PC-9 (cell line): Measurements from ENCODE around the gene SRSF4. TPM values are rescaled to one million over a fixed set of nuclear protein-coding genes. Genes with fewer than 3 reads are reported as not detected.

Experiments
- BruUV-seq: library from RNA; stranded (reverse); fragments of 400-500 nt; replicated peaks from 2 replicates; lab custom pipeline; 2021; lab: Mats Ljungman, UMichigan
- CTCF ChIA-PET: fragments of 300-600 bp; sonication (Branson Sonifier 250); formaldehyde crosslinking; loops from one replicate; lab custom pipeline; 2022; ENCODE audit warnings: antibody characterized with exemption; lab: Charles Lee
- POLR2A ChIA-PET: fragments of 300-600 bp; sonication (Branson Sonifier 250); formaldehyde crosslinking; loops from one replicate; lab custom pipeline; 2022; ENCODE audit warnings: antibody characterized with exemption; ENCODE audit not compliant: unreplicated experiment; lab: Charles Lee
- DNase-seq, 2 experiments: peaks; one replicate each; pipeline versions ENCODE4 v3.0.0 to v3.0.0-alpha.2; 2015 to 2022; ENCODE audit warnings: mixed read lengths in 1 of 2
- H2AFZ ChIP-seq: fragments of 200-600 bp; sonication (generic); 2 replicates; pipeline ENCODE4 v1.8.1; 2017; ENCODE audit warnings: antibody characterized with exemption
- H3F3A ChIP-seq: fragments of 200-600 bp; sonication (generic); 2 replicates; pipeline ENCODE4 v1.8.1; 2017; ENCODE audit warnings: antibody characterized with exemption, mild to moderate bottlenecking, low read depth; ENCODE audit not compliant: insufficient read depth
- H3K27ac ChIP-seq: fragments of 200-600 bp; sonication (generic); 2 replicates; pipeline ENCODE4 v1.6.1; 2016; ENCODE audit warnings: mixed run types
- H3K27me3 ChIP-seq: fragments of 200-600 bp; sonication (generic); 2 replicates; pipeline ENCODE4 v1.6.1; 2016; ENCODE audit warnings: low read depth, mixed run types; ENCODE audit not compliant: insufficient read depth
- H3K36me3 ChIP-seq: fragments of 200-600 bp; sonication (generic); 2 replicates; pipeline ENCODE4 v1.6.1; 2016; ENCODE audit warnings: low read depth, mixed run types
- H3K4me1 ChIP-seq: fragments of 200-600 bp; sonication (generic); replicated peaks from 2 replicates; pipeline ENCODE4 v1.6.1; 2016; ENCODE audit warnings: mixed run types; ENCODE audit not compliant: insufficient read depth
- H3K4me2 ChIP-seq: fragments of 200-600 bp; sonication (generic); 2 replicates; pipeline ENCODE4 v1.6.1; 2017; ENCODE audit warnings: mixed run types
- H3K4me3 ChIP-seq: fragments of 200-600 bp; sonication (generic); 2 replicates; pipeline ENCODE4 v1.6.1; 2016; ENCODE audit warnings: mixed run types
- H3K79me2 ChIP-seq: fragments of 200-600 bp; sonication (generic); 2 replicates; pipeline ENCODE4 v1.6.1; 2017; ENCODE audit warnings: low read depth, mixed run types
- H3K9me2 ChIP-seq: fragments of 200-600 bp; sonication (generic); 2 replicates; pipeline ENCODE4 v1.8.1; 2017; ENCODE audit warnings: mild to moderate bottlenecking; ENCODE audit not compliant: insufficient read depth
- H3K9me3 ChIP-seq: fragments of 200-600 bp; sonication (generic); 2 replicates; pipeline ENCODE4 v1.8.1; 2016; ENCODE audit warnings: low read depth; ENCODE audit not compliant: insufficient read depth
- H4K20me1 ChIP-seq: fragments of 200-600 bp; sonication (generic); 2 replicates; pipeline ENCODE4 v1.8.1; 2017; ENCODE audit not compliant: insufficient read depth
- EZH2 ChIP-seq: fragments of 200-600 bp; sonication (generic); IDR thresholded peaks from 2 replicates; pipeline ENCODE4 v1.8.0; 2017; ENCODE audit warnings: antibody characterized with exemption, low read depth
- intact Hi-C: fragments of 100-400 bp; cut with micrococcal nuclease; formaldehyde crosslinking; loops from one replicate; pipeline ENCODE4 v1.10.0; 2022; ENCODE audit not compliant: unreplicated experiment
- total RNA-seq: library from RNA; stranded (reverse); gene quantifications from 2 replicates; pipeline ENCODE4 v1.2.3, GENCODE V29; 2021
- TF ChIP-seq, protein P1 (sequence below): fragments of 200-600 bp; sonication (generic); conservative IDR thresholded peaks from 2 replicates; pipeline ENCODE4 v1.6.1; 2017; ENCODE audit warnings: mixed run types, antibody characterized with exemption, mild to moderate bottlenecking, moderate library complexity

The SRSF4 gene
- total RNA-seq, 1 experiment from 2014 or later: 87.6 TPM

DNA sequence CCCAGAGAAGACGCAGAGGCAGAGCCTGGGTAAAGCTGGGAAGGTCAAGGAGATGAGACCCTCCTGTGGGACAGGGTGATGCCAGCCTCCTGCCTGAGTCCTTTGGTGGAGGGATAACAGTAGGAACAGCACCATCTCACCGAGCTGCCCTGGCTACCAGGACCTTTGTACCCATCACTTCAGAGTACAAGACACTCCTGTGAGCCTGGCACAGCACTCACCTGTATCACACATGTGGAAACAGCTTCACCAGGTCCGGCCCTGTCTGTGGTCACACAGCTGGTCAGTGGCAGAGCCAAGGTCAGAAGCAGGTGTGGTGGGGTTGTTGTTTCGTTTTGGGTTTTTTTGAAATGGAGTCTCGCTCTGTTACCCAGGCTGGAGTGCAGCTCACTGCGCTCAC, 53.0 kb downstream of the SRSF4 start:
- H3K36me3 ChIP-seq: no peaks in the 10 kb centered on the region
- no peaks in the 10 kb centered on the region for H3K9me2 ChIP-seq
- H3F3A ChIP-seq: no peaks in the 10 kb centered on the region
- ChIA-PET POLR2A (no interaction called here), CTCF (no interaction called here)
- TF ChIP-seq, protein P1, sequence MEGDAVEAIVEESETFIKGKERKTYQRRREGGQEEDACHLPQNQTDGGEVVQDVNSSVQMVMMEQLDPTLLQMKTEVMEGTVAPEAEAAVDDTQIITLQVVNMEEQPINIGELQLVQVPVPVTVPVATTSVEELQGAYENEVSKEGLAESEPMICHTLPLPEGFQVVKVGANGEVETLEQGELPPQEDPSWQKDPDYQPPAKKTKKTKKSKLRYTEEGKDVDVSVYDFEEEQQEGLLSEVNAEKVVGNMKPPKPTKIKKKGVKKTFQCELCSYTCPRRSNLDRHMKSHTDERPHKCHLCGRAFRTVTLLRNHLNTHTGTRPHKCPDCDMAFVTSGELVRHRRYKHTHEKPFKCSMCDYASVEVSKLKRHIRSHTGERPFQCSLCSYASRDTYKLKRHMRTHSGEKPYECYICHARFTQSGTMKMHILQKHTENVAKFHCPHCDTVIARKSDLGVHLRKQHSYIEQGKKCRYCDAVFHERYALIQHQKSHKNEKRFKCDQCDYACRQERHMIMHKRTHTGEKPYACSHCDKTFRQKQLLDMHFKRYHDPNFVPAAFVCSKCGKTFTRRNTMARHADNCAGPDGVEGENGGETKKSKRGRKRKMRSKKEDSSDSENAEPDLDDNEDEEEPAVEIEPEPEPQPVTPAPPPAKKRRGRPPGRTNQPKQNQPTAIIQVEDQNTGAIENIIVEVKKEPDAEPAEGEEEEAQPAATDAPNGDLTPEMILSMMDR: no peak
- no peak for TF ChIP-seq EZH2
- intact Hi-C loops: no loop called here
- no peak overlapping the region for H3K27ac ChIP-seq
- 0 out of 2 replicates have a peak, but pooled peaks cover 3% of the 10 kb centered on the region for H3K27me3 ChIP-seq
- no peak overlapping the region for H3K4me3 ChIP-seq
- no peaks in the 10 kb centered on the region for H3K4me1 ChIP-seq
- no TSS peak for BruUV-seq
- H3K4me2 ChIP-seq: no peak overlapping the region
- DNase-seq: no peak
- H4K20me1 ChIP-seq: no peaks in the 10 kb centered on the region
- no peak overlapping the region for H2AFZ ChIP-seq
- no peaks in the 10 kb centered on the region for H3K79me2 ChIP-seq
- no peaks in the 10 kb centered on the region for H3K9me3 ChIP-seq

DNA sequence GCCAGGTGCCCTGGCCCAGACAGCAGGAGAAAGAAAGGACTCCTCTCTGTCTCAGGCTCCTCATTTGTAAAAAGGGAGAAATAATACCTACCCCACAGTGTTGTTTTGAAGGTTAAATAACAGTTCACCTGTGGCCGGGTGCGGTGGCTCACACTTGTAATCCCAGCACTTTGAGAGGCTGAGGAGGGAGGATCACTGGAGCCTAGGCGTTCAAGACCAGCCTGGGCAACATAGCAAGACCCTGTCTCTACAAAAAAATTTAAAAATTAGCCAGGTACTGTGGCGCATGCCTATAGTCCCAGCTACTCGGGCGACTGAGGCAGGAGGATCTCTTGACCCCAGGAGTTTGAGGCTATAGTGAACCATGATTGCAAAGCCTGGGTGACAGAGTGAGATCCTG, 55.5 kb downstream of the SRSF4 start:
- Histone ChIP-seq H3F3A (no peaks in the 10 kb centered on the region), H3K4me3 (no peak overlapping the region), H3K4me1 (no peaks in the 10 kb centered on the region), H3K27ac (no peak overlapping the region), H3K27me3 (0 out of 2 replicates have a peak, but pooled peaks cover 3% of the 10 kb centered on the region), H2AFZ (no peak overlapping the region), H3K36me3 (no peaks in the 10 kb centered on the region), H3K9me3 (no peaks in the 10 kb centered on the region), H3K79me2 (no peaks in the 10 kb centered on the region), H3K9me2 (no peaks in the 10 kb centered on the region), H4K20me1 (no peaks in the 10 kb centered on the region), H3K4me2 (no peak overlapping the region)
- TF ChIP-seq, protein P1: no peak
- no peak for TF ChIP-seq EZH2
- no TSS peak for BruUV-seq
- POLR2A ChIA-PET: no interaction called here
- no peak for DNase-seq
- CTCF ChIA-PET: no interaction called here
- intact Hi-C loops: no loop called here

DNA sequence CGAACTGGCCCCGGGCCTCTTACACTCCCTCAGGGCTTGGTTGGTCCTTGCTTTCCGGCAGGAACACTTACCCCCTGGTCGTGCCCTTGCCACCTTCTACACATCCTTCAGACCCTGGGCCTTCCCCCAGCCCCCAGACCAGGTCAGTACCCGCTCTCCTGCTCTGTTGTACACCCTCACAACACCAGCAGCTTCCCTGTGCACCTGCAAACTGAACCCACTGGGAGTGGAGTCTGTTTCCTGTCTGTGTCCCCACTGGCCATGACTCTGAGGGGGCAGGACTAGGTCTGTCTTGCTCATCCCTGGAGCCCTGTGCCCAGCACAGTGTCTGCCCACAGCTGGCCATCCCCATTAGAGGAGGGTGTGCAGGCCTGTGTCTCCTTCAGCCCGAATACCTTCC, 55.9 kb downstream of the SRSF4 start:
- CTCF ChIA-PET: no interaction called here
- H2AFZ ChIP-seq: no peak overlapping the region
- no peak overlapping the region for H3K4me3 ChIP-seq
- no peaks in the 10 kb centered on the region for H3F3A ChIP-seq
- no TSS peak for BruUV-seq
- H3K27ac ChIP-seq: no peak overlapping the region
- H3K9me3 ChIP-seq: no peaks in the 10 kb centered on the region
- H3K9me2 ChIP-seq: no peaks in the 10 kb centered on the region
- intact Hi-C loops: no loop called here
- H3K4me1 ChIP-seq: no peaks in the 10 kb centered on the region
- H3K79me2 ChIP-seq: no peaks in the 10 kb centered on the region
- 0 out of 2 replicates have a peak, but pooled peaks cover 3% of the 10 kb centered on the region for H3K27me3 ChIP-seq
- no peak for DNase-seq
- no peak overlapping the region for H3K4me2 ChIP-seq
- no peaks in the 10 kb centered on the region for H4K20me1 ChIP-seq
- no peaks in the 10 kb centered on the region for H3K36me3 ChIP-seq
- no peak for TF ChIP-seq EZH2
- TF ChIP-seq, protein P1: no peak
- POLR2A ChIA-PET: no interaction called here
